H1 (cell line): ENCODE results near the gene SMYD4. TPM values are rescaled to one million over a fixed set of nuclear protein-coding genes. Genes with fewer than 3 reads are reported as not detected.

ENCODE experiments used
- ASH2L ChIP-seq: fragments of 200-600, 300-600 bp; sonication (generic); IDR thresholded peaks from one replicate; pipeline ENCODE4 v1.7.1; 2017; ENCODE audit warnings: low read length
- BRCA1 ChIP-seq: IDR thresholded peaks from 2 replicates; pipeline ENCODE4 v1.6.1; 2012; ENCODE audit warnings: low read depth, low read length, improper control_type of control experiment
- CREB1 ChIP-seq: IDR thresholded peaks from 2 replicates; pipeline ENCODE4 v1.6.1; 2012; ENCODE audit warnings: inconsistent platforms
- EGR1 ChIP-seq: IDR thresholded peaks from 2 replicates; pipeline ENCODE4 v1.6.1; 2011; ENCODE audit warnings: low read depth, low read length, borderline replicate concordance
- JUN ChIP-seq: IDR thresholded peaks from 2 replicates; pipeline ENCODE4 v1.6.1; 2011; ENCODE audit warnings: low read depth, mild to moderate bottlenecking, improper control_type of control experiment, low read length
- JUND ChIP-seq: IDR thresholded peaks from 2 replicates; pipeline ENCODE4 v1.6.1; 2011; ENCODE audit warnings: mild to moderate bottlenecking, improper control_type of control experiment, low read length
- MAFK ChIP-seq: IDR thresholded peaks from 2 replicates; pipeline ENCODE4 v1.6.1; 2012; ENCODE audit warnings: low read depth, mild to moderate bottlenecking, improper control_type of control experiment, low read length
- SAP30 ChIP-seq: fragments of 300-600 bp; sonication (generic); IDR thresholded peaks from 2 replicates; pipeline ENCODE4 v1.7.1; 2012; ENCODE audit warnings: low read length, moderate library complexity, mild to moderate bottlenecking, inconsistent platforms; ENCODE audit not compliant: insufficient read depth, insufficient replicate concordance
- SP4 ChIP-seq: IDR thresholded peaks from 2 replicates; pipeline ENCODE4 v1.6.1; 2012; ENCODE audit warnings: low read length, inconsistent platforms
- SRF ChIP-seq: IDR thresholded peaks from 2 replicates; pipeline ENCODE4 v1.6.1; 2011; ENCODE audit warnings: mild to moderate bottlenecking, low read depth, low read length, moderate library complexity
- TBP ChIP-seq: IDR thresholded peaks from 2 replicates; pipeline ENCODE4 v1.6.1; 2011; ENCODE audit warnings: low read depth, low read length, improper control_type of control experiment
- YY1 ChIP-seq: IDR thresholded peaks from 2 replicates; pipeline ENCODE4 v1.6.1; 2011; ENCODE audit warnings: low read depth, mild to moderate bottlenecking, low read length
- polyA plus RNA-seq, 7 experiments: library from polyadenylated mRNA; depleted of rRNA in 3 of 7; stranded (reverse) in 5 of 7; unstranded in 2 of 7; fragments of >200 nt in 5 of 7; fragments of 200-250 nt in 2 of 7; gene quantifications; 1 replicate in 5 of 7; 2 replicates in 1 of 7; 4 replicates in 1 of 7; pipeline versions ENCODE4 v1.2.1 to v1.2.3, GENCODE V29; 2011 to 2013; ENCODE audit warnings: missing spikeins in 2 of 7, mixed read lengths in 2 of 7
- total RNA-seq: library from RNA; stranded (reverse); fragmentation: NEBNext Ultra II Directional; extraction: Animal tissue kit (Norgen Biotek cat#: 25700); gene quantifications from 2 replicates; pipeline ENCODE4 v1.2.1, GENCODE V29; 2021
- TF ChIP-seq, protein P1 (sequence below): IDR thresholded peaks from 2 replicates; pipeline ENCODE4 v1.6.1; 2011; ENCODE audit warnings: low read depth, mild to moderate bottlenecking, low read length; ENCODE audit not compliant: insufficient read depth
- TF ChIP-seq, protein P2 (sequence below): IDR thresholded peaks from 2 replicates; pipeline ENCODE4 v1.6.1; 2012; ENCODE audit warnings: inconsistent platforms
- TF ChIP-seq, protein P3 (sequence below): IDR thresholded peaks from 2 replicates; pipeline ENCODE4 v1.6.1; 2012; ENCODE audit warnings: inconsistent platforms

SMYD4 gene
- total and polyA plus RNA-seq, 2 of the 8 experiments (the other 6 are each of a cell fraction or from before 2014, with no cell fraction given): 10.5 to 23.4 TPM

GRCh38 chr17:1762901-1763898, 66.5 kb downstream of the SMYD4 start (continued):
- TF ChIP-seq ASH2L: peak; percentile 64
- no peak for TF ChIP-seq SP4
- TF ChIP-seq CREB1: 0 out of 2 replicates have a peak, but pooled peaks have one; percentile 10
- TF ChIP-seq, protein P1, sequence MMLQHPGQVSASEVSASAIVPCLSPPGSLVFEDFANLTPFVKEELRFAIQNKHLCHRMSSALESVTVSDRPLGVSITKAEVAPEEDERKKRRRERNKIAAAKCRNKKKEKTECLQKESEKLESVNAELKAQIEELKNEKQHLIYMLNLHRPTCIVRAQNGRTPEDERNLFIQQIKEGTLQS: no peak
- TF ChIP-seq, protein P2, sequence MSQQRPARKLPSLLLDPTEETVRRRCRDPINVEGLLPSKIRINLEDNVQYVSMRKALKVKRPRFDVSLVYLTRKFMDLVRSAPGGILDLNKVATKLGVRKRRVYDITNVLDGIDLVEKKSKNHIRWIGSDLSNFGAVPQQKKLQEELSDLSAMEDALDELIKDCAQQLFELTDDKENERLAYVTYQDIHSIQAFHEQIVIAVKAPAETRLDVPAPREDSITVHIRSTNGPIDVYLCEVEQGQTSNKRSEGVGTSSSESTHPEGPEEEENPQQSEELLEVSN: peak; percentile 42
- TF ChIP-seq JUN: no peak
- no peak for TF ChIP-seq SRF
- no peak for TF ChIP-seq TBP
- no peak for TF ChIP-seq EGR1
- TF ChIP-seq, protein P3, sequence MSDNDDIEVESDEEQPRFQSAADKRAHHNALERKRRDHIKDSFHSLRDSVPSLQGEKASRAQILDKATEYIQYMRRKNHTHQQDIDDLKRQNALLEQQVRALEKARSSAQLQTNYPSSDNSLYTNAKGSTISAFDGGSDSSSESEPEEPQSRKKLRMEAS: peak; percentile 89
- no peak for TF ChIP-seq YY1
- no peak for TF ChIP-seq JUND
- TF ChIP-seq SAP30: no peak
- TF ChIP-seq MAFK: no peak
- TF ChIP-seq BRCA1: no peak
